Calu3 (cell line): ENCODE data around the gene NPVF. TPM values are rescaled to one million over a fixed set of nuclear protein-coding genes. Genes with fewer than 3 reads are reported as not detected.

ENCODE experiments used
- BruUV-seq: library from RNA; stranded (reverse); fragments of 400-500 nt; replicated peaks from 2 replicates; lab custom pipeline; 2021; lab: Mats Ljungman, UMichigan
- CTCF ChIA-PET: fragments of 300-600 bp; sonication (Branson Sonifier 250); formaldehyde crosslinking; loops from one replicate; lab custom pipeline; 2022; ENCODE audit warnings: antibody characterized with exemption; lab: Charles Lee
- DNase-seq: peaks from one replicate; pipeline ENCODE4 v3.0.0; 2022
- H3K27ac Mint-ChIP-seq: one replicate; pipeline ENCODE4 v1.8.0; 2022; ENCODE audit warnings: mixed read lengths; ENCODE audit not compliant: unreplicated experiment
- H3K27me3 Mint-ChIP-seq: one replicate; pipeline ENCODE4 v1.8.0; 2022; ENCODE audit warnings: mixed read lengths; ENCODE audit not compliant: unreplicated experiment
- H3K36me3 Mint-ChIP-seq: one replicate; pipeline ENCODE4 v1.8.0; 2022; ENCODE audit warnings: mild to moderate bottlenecking, moderate library complexity, mixed read lengths; ENCODE audit not compliant: insufficient read depth, unreplicated experiment
- H3K4me1 Mint-ChIP-seq: one replicate; pipeline ENCODE4 v1.8.0; 2022; ENCODE audit warnings: mild to moderate bottlenecking, low read depth, mixed read lengths; ENCODE audit not compliant: unreplicated experiment
- H3K4me3 Mint-ChIP-seq: one replicate; pipeline ENCODE4 v1.8.0; 2022; ENCODE audit warnings: mild to moderate bottlenecking, low read depth, moderate library complexity, mixed read lengths; ENCODE audit not compliant: unreplicated experiment
- H3K9me3 Mint-ChIP-seq: one replicate; pipeline ENCODE4 v1.8.0; 2022; ENCODE audit warnings: low read depth, mixed read lengths; ENCODE audit not compliant: unreplicated experiment
- CTCF ChIP-seq: fragments of 200-600 bp; IDR thresholded peaks from one replicate; pipeline ENCODE4 v1.8.0; 2022; ENCODE audit warnings: antibody characterized with exemption; ENCODE audit not compliant: unreplicated experiment
- intact Hi-C: fragments of 100-400 bp; cut with micrococcal nuclease; formaldehyde crosslinking; loops from one replicate; pipeline ENCODE4 v1.10.0; 2022; ENCODE audit not compliant: unreplicated experiment
- total RNA-seq: library from RNA; stranded (reverse); gene quantifications from 2 replicates; pipeline ENCODE4 v1.2.3, GENCODE V29; 2022

NPVF gene
- total RNA-seq, 1 experiment from 2014 or later = not detected

GRCh38 chr7:25261545-25262140, 33.4 kb upstream of the NPVF start:
- CTCF ChIA-PET = interaction anchor here (0.6 to 3.5 kb wide), 9 partner anchors 16 to 590 kb away, joined by 3 to 87 read pairs (median 3); a partner anchor contains a TSS
- H3K4me1 Mint-ChIP-seq = peaks cover 37% of the 10 kb centered on the region
- no peak for DNase-seq
- no peak for TF ChIP-seq CTCF
- H3K27me3 Mint-ChIP-seq = peaks cover 42% of the 10 kb centered on the region
- intact Hi-C loops = loop anchor here (1.0 to 2.0 kb wide), 4 partner anchors 53 to 593 kb away; no protein-coding TSS in a partner anchor
- no peaks in the 10 kb centered on the region for H3K36me3 Mint-ChIP-seq
- peak overlapping the region; percentile 15 for H3K4me3 Mint-ChIP-seq
- peak overlapping the region; percentile 31 for H3K27ac Mint-ChIP-seq
- peaks cover 3% of the 10 kb centered on the region for H3K9me3 Mint-ChIP-seq
- no TSS peak for BruUV-seq

DNA sequence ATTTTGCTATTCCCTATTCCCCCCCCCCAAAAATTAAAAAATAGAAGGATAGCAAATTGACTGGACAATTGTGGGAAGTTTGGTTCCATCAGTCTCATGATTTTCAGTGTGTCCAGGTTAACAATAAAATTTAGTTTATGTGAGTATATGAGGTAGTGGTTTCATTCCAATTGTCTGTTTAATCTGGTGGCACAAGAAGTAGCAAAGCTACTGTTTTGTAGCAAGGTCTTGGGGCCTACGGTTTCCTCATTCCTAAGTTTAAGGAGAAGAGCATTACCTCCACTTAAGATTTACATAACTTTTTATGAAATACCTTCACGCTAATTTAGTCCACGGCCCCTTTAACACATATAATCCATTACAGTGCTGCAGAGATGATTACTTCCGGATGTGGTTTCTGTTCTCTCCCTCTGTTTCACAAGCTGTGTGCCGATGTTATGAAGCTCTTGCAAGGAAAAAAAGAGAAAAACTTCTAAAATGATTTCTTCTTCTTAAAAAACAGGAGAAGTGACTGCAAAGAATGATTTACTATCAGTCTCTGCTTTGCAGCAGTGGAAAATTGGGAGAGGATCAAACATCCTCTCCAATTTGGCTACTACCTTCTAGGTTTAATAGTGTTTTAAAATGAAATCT, 32.7 kb upstream of the NPVF start:
- DNase-seq = peak; percentile 17
- peaks cover 48% of the 10 kb centered on the region for H3K27me3 Mint-ChIP-seq
- intact Hi-C loops = loop anchor here (1.0 kb wide), 2 partner anchors 305 to 593 kb away; no protein-coding TSS in a partner anchor
- no TSS peak for BruUV-seq
- H3K27ac Mint-ChIP-seq = no peak overlapping the region
- TF ChIP-seq CTCF = no peak
- no peaks in the 10 kb centered on the region for H3K36me3 Mint-ChIP-seq
- H3K4me3 Mint-ChIP-seq = peak overlapping the region; percentile 15
- H3K4me1 Mint-ChIP-seq = peaks cover 37% of the 10 kb centered on the region
- CTCF ChIA-PET = interaction anchor here (0.6 to 3.5 kb wide), 9 partner anchors 15 to 591 kb away, joined by 3 to 87 read pairs (median 3); a partner anchor contains a TSS
- peaks cover 3% of the 10 kb centered on the region for H3K9me3 Mint-ChIP-seq

DNA sequence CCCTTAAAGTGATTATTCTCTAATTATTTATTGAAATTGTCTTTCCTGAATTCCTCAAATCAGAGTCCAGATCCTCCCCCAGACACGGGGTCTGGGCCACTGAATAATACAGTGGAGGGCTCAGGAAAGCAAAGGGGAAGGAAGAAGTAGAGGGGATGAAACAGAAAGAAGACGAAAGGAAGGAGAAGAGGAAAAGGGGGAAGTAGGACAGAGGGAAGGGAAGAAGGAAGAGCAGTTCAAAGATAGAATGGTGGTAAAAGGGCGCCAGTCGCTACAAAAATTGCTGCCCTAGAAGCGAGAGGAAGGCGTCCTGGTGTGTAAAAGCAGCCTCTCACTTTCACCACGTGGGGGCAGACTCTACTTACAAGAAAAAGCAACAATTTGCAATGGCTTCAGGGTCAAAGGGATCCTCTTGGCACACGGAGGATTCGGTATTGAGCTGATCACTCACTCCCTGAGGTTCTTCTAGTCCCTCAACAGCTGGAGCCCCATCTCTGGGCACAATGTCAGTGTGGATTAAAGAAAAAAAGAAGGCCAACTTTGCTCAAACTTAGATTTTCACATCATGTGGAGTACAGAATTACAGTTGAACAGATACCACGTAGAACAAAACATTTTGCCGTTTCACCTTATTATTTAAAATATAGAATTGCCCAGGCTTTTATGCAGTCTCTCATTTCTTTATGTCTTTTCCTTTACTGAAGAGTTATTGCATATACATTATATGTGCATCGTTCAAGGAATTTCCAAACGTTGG, 31.4 kb upstream of the NPVF start:
- no peak overlapping the region for H3K27ac Mint-ChIP-seq

More for the DNA sequence above, 31.4 kb upstream of the NPVF start:
- intact Hi-C loops = loop anchor here (1.0 kb wide), 1 partner anchor 130 kb away; no protein-coding TSS in a partner anchor
- H3K36me3 Mint-ChIP-seq = no peaks in the 10 kb centered on the region
- peaks cover 37% of the 10 kb centered on the region for H3K4me1 Mint-ChIP-seq
- H3K9me3 Mint-ChIP-seq = peaks cover 3% of the 10 kb centered on the region
- peak; percentile 93 for TF ChIP-seq CTCF
- no TSS peak for BruUV-seq
- H3K27me3 Mint-ChIP-seq = peaks cover 60% of the 10 kb centered on the region
- H3K4me3 Mint-ChIP-seq = no peak overlapping the region
- DNase-seq = peak; percentile 80
- CTCF ChIA-PET = interaction anchor here (0.6 to 3.5 kb wide), 17 partner anchors 8 to 1013 kb away, joined by 3 to 87 read pairs (median 4); a partner anchor contains a TSS
